Stimulated activated CD4-positive, alpha-beta T cell treated with anti-CD3 and anti-CD28 coated beads, Interleukin-2, amount 100 ng/mL, for 48 hours (primary cell): Measurements from ENCODE around the gene ARID1B.

Source experiments
- DNase-seq, 2 donors: peaks; one replicate each; pipeline ENCODE4 v3.0.0-alpha.2; 2020

The ARID1B gene

DNA sequence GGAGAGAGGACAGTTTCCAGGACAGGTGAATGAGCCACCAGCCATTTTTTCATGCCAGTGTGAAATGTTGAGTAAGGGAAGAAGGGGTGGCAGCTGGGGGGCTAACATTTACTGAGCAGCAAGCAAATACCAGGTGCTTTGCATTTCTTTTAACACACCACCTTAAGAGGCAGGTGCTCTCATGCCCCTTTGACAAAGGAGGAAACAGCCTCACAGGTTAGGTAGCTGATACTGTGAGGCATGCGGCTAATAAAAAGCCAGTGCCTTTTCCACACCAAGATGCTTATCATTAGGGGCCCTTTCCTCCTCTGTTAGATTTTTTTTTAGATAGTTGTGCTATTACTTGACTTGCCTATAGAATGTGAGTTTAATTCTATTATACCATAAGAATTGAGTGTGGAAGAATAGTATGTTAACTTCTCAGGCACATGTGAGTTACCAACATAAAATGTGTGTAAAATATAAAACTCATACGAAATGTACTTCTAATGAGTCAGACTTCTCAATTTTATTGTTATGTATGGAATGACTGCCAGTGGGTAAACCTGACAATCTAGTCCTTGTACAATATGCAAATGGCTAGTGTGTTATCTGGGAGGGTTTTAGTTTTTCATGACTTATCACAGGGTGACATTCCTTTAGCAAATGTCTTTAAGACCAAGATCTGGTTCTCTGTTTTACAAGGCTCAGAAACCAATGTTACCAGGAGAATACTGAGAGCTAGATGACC lies 286.2 kb downstream of the ARID1B start:
- no peak for DNase-seq

- DNase-seq: no peak
These were observed 286.7 kb downstream of the ARID1B start for GRCh38 chr6:157063923-157064322.

DNA sequence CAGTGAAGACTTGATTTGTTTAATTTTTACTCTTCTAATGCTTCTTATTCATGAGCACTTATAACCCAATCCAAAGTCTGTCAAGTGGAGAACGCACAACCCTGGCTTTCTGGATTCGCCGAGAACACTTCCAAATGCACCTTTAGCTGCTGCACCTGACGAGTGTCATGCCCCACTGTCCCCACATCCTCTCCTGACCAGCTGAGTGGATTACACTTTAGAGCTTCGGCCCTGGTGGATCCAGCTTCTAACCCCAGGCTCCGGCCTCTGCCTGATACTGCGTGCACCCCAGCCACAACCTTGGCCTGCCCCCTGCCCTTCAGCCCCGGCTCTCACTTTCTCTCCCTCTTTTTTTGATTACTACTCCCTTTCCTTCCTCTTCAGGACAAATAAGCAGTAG lies 287.3 kb downstream of the ARID1B start:
- DNase-seq: no peak

DNA sequence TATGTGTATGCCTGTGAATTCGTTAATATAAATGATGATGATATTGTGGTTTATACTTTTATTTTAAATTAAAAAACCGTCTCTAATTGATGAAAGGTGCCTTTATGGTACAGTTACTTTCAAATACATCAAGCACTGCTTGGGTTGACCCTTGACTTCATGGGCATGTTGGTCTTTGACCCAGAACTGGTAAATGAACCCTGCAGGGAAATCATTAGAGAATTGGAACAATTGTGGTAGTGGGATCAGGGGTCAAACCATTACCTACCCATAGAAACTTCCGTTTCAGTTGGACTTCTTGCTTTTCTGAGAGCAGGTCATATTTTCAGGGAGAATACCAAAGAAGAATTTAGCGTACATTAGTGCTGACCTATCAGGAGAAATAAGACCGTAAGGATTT lies 288.2 kb downstream of the ARID1B start:
- DNase-seq: no peak

DNA sequence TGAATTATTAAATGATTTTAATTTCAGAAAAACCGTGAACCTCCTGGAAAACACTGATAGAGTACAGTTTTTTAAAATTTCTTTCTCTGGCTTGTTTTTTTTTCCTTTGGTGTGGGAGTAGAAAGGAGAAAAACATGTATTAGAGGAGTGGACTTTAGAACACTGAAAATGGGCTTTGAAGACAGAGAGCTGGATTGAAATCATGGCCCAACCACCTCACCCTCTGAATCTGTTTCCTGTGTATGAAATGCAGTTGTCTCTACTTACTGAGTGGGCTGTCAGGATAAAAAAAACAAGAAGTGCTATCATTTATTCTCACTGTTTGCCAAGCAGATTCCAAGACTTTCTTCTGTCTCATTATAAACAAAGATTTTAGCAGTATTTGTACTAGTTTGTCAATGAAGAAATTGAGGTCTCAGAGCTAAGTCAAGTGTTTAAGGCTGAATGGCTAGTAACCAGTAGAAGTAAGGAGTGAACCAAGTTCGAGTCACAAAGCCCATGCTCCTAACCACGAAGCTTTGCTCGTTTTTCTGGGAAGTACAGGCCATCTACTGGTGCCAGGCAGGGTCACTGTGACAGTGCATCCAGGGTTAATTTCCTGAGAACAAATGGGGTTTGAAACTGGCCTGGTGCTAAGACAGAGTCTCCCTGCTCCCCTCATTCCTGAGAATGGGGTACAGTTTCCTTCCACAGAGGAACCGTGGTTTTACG lies 289.8 kb downstream of the ARID1B start:
- no peak for DNase-seq

DNA sequence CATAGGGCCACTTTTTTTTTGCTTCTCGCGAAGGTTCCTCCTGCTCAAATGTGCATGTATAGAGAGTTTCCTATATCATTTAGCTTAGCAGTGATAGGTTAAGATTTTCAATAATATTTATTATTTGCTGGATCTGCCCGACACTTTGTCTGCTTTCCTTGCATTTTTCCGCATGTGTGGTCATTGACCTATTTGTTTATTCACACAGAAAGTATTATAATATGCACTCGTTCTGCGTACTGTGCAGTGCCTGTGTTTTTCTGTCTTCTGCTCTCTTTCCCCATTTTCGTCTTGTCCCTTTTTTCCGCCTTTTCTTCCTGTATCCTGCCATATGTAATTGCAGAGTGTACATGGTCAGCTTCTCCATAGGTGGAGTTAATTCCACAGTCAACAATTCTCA lies 290.3 kb downstream of the ARID1B start:
- DNase-seq: no peak

- no peak for DNase-seq
These were observed 291.6 kb downstream of the ARID1B start for GRCh38 chr6:157068691-157069324.

- no peak for DNase-seq
These were observed 292.4 kb downstream of the ARID1B start for GRCh38 chr6:157069585-157069984.

DNA sequence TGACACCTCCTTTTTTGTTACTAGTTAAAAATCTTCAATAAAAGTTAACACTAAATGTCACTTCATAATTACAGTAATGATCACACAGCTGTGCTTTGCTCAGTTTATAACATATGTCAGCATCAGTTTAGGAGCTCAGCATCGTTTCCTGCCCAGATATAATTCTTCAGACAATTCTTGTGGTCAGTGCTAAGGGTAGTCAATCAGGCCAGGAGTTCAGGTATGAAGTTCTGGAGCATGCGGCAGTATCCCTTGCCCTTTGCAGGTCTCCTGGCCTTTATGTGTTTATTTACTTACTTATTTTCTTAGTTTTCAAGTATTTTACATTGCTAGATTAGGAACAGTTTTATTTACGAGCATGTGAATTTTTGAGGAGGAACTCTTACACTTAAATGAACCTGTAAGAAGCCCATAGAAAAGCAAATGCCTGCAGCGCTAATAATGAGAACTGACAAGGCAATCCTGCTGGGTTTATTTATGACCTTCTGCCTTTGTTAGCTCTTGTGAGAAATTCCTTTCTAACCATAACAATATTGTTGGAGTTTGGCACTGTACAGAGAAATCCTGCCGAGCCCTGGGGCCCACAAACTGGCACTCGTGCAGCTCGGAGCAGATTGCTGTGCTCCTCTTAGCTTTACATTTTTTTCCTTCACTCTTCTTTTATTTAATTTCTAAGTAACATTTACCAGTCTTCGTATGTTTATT lies 293.4 kb downstream of the ARID1B start:
- no peak for DNase-seq

- DNase-seq: no peak
These were observed 294.9 kb downstream of the ARID1B start for GRCh38 chr6:157072128-157072527.

- no peak for DNase-seq
These were observed 296.4 kb downstream of the ARID1B start for GRCh38 chr6:157073596-157073995.

DNA sequence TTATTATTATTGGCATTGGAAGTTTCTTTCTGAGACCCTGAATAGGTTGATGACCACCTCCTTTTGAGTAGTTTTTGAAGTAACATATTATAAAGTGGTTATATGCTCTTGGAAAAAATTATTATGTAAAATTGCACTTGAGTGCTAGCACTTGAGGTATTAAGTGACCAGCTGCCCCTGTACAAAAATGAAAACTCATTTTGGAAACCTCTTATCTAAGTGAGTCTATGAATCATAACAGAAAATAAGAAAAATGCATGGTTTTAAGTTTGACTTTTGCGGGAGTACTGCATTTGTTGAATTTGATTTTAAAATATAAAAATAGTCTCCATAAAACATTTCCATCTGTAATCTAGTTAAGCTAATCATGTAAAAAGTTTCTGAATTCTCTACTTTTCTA lies 297.8 kb downstream of the ARID1B start:
- no peak for DNase-seq

DNA sequence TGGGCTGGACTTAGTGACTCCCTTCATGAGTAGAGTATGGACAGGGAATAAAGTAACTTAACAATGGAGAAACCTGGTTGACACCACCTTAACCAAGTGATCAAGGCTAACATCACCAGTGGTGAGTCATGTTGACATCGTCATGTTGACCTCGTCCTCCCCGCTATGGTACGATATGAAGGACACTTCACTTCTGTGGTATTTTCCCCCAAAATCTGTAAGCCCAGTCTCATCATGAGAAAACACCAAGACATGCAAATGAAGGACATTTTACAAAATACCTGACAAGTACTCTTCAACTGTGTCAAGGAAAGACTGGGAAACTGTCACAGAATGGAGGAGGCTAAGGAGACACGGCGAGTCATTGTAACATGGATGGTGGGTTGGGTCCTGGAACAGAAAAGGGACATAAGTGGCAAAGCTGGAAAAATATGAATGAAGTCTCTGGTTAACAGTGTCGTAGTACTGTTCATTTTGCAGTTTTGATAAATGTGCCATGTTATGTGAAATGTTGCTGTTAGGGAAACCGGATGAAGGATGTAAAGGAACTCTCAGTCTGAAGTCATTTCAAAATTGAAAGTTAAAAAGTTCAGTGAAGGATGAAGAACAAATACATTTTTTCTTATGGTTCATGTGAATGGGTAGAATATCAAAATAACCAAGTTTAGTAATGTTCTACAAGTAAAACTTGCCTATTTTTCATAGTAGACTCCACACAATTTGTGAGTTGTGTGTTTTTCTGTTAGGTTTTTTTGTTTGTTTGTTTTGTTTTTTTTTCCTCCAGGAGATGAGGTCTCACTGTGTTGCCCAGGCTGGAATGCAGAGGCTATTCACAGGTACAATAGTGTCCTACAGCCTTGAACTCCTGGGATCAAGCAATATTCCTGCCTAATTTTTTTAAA lies 298.6 kb downstream of the ARID1B start:
- DNase-seq: peak in 1 of 2 donors; percentile 21

GRCh38 chr6:157076451-157076822 lies 299.3 kb downstream of the ARID1B start:
- no peak for DNase-seq

GRCh38 chr6:157077251-157077650 lies 300.1 kb downstream of the ARID1B start:
- no peak for DNase-seq

DNA sequence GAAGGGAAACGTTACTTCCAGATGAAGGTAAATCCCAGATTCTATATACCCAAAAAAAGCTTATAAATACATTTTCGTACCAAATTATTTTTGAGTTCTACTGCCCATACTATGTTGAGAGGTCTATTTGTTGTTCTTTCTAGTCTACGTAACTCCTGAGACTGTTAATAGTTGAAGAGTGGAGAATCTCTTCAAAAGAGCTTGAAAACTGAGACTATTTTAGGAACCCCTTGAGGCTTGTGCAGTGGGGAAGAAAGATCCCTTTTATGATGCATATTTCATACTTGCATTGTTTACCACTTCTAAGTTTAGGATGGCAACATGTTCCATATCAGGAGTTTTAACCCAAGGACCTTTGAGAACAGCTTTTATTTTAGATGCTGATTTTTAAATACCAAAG lies 301.1 kb downstream of the ARID1B start:
- DNase-seq: no peak

- no peak for DNase-seq
These were observed 302.1 kb downstream of the ARID1B start for GRCh38 chr6:157079277-157079676.

DNA sequence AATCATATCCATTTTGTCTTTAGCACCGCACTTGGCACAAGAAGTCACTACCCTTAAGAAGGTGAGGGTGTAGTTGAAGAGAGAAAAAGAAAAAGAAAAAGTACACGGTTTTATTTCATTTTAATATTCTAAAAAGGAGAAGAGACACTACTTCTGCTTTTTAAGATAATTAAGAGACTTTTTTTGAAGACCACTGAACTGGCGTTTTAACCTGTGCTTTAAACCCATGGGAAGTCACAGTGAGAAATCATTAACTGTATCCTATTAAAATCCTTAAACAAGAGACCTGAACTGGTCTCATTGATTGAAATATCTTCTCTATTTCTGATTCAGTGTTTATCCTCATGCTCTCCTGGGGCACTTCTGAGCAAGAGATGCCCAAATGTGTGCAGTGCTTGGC lies 302.6 kb downstream of the ARID1B start:
- no peak for DNase-seq

DNA sequence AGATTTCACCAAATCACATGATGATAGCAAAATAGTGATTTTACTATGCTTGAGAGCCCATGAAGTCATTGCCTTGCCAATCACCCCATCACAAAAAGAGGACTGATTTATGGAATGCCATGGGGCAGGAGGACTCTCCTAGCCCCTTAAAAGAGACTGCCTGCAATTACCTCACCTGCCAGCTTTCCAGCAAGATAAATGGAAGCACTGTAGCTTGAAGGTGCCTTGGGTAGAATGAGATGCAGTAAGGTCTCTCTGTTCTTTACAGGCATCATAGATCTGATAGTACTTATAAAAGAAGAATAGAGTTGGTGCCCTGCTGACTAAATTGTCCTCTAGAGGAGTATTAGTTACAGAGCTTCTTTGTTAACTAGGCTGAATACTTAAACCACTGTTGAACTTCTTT lies 303.8 kb downstream of the ARID1B start:
- no peak for DNase-seq

DNA sequence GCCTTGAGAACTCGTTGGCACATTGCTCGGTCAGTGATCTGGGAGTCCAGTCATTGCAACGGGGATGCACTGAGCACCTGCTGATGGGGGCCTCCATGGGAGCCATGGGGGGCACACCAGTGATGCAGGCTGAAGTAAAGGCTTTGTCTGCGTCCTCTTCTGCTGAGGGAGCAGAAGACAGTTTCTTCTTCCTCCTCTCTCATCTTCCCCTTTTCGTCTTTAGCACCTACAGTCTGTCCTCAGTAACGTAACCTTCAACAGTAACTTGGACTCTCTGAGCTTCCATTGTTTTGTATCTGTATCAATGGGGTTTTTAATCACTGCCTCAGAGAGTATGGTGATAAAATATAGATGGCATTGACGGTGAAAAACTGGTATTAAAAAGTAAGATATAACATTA lies 306.2 kb downstream of the ARID1B start:
- DNase-seq: no peak

DNA sequence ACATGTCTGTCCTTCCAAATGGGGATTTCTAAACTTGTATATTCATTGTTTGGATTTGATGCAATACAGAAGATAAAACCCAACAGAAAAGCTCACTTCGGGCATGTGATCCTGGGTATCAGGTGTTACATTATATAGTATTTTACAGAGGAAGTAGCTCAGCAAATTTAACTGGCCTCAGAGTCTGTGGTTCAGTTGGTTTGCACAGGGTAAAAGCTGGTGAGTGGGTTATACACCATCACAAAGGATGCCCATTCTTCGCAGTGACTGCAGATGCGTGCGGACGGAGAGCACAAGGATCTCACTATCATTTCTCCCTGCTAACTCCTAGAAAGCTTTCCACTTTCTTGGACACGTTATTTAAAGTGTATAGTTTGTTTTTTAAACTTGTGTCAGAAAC lies 309.5 kb downstream of the ARID1B start:
- DNase-seq: no peak

GRCh38 chr6:157087974-157088373 lies 310.8 kb downstream of the ARID1B start:
- DNase-seq: no peak

GRCh38 chr6:157088841-157089240 lies 311.7 kb downstream of the ARID1B start:
- DNase-seq: no peak
